ENCODE results near the gene JARID2.

JARID2 gene

GRCh38 chr6:15368873-15369272 lies 123.0 kb downstream of the JARID2 start:
- H2AFZ ChIP-seq (ENCODE audit: low read length): no peak overlapping the region
- no peaks in the 10 kb centered on the region for H3K9me3 ChIP-seq (ENCODE audit: low read length)
- H3K4me2 ChIP-seq (ENCODE audit: low read length): no peak overlapping the region
- H3K27me3 ChIP-seq (ENCODE audit: insufficient read depth, low read length): no peaks in the 10 kb centered on the region
- no peak overlapping the region for H3K4me3 ChIP-seq (ENCODE audit: low read depth, low read length, poor library complexity, severe bottlenecking)
- no peaks in the 10 kb centered on the region for H4K20me1 ChIP-seq (ENCODE audit: insufficient read depth, low read length)
- peaks cover 9% of the 10 kb centered on the region for H3K4me1 ChIP-seq (ENCODE audit: insufficient read depth, low read length, severe bottlenecking)
- no peaks in the 10 kb centered on the region for H3K9me2 ChIP-seq (ENCODE audit: low read depth, low read length)
- H3K36me3 ChIP-seq (ENCODE audit: insufficient read depth, low read length): no peaks in the 10 kb centered on the region
- TF ChIP-seq CTCF (IDR thresholded peaks at IDR 0.05; ENCODE audit: low read length): no peak
- TF ChIP-seq EZH2 (IDR thresholded peaks at IDR 0.05; ENCODE audit: borderline replicate concordance, low read length): no peak
- H3K79me2 ChIP-seq (ENCODE audit: insufficient read depth, low read length): no peaks in the 10 kb centered on the region
- no peak overlapping the region for H3K9ac ChIP-seq (ENCODE audit: low read length)
- no peaks in the 10 kb centered on the region for H3F3A ChIP-seq (ENCODE audit: insufficient read depth, low read length)
- H3K27ac ChIP-seq (ENCODE audit: low read depth, low read length, poor library complexity, severe bottlenecking): no peak overlapping the region

DNA sequence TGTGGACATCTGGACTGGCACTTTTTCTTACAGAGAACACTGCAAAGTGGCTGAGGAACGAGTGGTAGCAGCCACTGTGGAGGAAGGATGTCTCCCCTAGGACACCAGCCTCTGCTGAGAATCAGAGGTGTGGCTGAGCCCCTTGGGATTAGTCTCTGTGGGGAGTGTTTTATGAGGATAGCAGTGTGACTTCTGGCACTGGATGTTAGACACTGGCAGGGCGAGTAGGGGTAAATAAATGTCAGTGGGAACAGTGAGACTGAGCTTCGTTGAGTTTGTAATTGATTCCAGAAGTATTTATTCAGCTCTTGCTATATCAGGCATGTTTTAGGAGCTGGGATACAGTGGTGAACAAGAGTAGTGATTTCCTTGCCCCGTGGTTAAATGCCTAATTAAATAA lies 124.0 kb downstream of the JARID2 start:
- Histone ChIP-seq H3F3A (ENCODE audit: insufficient read depth, low read length) (no peaks in the 10 kb centered on the region), H3K27me3 (ENCODE audit: insufficient read depth, low read length) (no peaks in the 10 kb centered on the region), H3K9me2 (ENCODE audit: low read depth, low read length) (no peaks in the 10 kb centered on the region), H3K4me1 (ENCODE audit: insufficient read depth, low read length, severe bottlenecking) (peaks cover 9% of the 10 kb centered on the region), H3K79me2 (ENCODE audit: insufficient read depth, low read length) (no peaks in the 10 kb centered on the region), H3K4me2 (ENCODE audit: low read length) (no peak overlapping the region), H2AFZ (ENCODE audit: low read length) (no peak overlapping the region), H3K27ac (ENCODE audit: low read depth, low read length, poor library complexity, severe bottlenecking) (no peak overlapping the region), H4K20me1 (ENCODE audit: insufficient read depth, low read length) (no peaks in the 10 kb centered on the region), H3K9me3 (ENCODE audit: low read length) (no peaks in the 10 kb centered on the region), H3K4me3 (ENCODE audit: low read depth, low read length, poor library complexity, severe bottlenecking) (no peak overlapping the region), H3K36me3 (ENCODE audit: insufficient read depth, low read length) (no peaks in the 10 kb centered on the region), H3K9ac (ENCODE audit: low read length) (no peak overlapping the region)
- no peak for TF ChIP-seq CTCF (IDR thresholded peaks at IDR 0.05; ENCODE audit: low read length)

- no peaks in the 10 kb centered on the region for H4K20me1 ChIP-seq (ENCODE audit: insufficient read depth, low read length)
- no peaks in the 10 kb centered on the region for H3K27me3 ChIP-seq (ENCODE audit: insufficient read depth, low read length)
- no peak overlapping the region for H3K9ac ChIP-seq (ENCODE audit: low read length)
- no peaks in the 10 kb centered on the region for H3K4me1 ChIP-seq (ENCODE audit: insufficient read depth, low read length, severe bottlenecking)
- H3K27ac ChIP-seq (ENCODE audit: low read depth, low read length, poor library complexity, severe bottlenecking): no peak overlapping the region
- no peaks in the 10 kb centered on the region for H3K9me2 ChIP-seq (ENCODE audit: low read depth, low read length)
- H3K36me3 ChIP-seq (ENCODE audit: insufficient read depth, low read length): no peaks in the 10 kb centered on the region
- no peaks in the 10 kb centered on the region for H3K79me2 ChIP-seq (ENCODE audit: insufficient read depth, low read length)
- no peak overlapping the region for H3K4me3 ChIP-seq (ENCODE audit: low read depth, low read length, poor library complexity, severe bottlenecking)
- no peak overlapping the region for H2AFZ ChIP-seq (ENCODE audit: low read length)
- H3K9me3 ChIP-seq (ENCODE audit: low read length): no peaks in the 10 kb centered on the region
- no peaks in the 10 kb centered on the region for H3F3A ChIP-seq (ENCODE audit: insufficient read depth, low read length)
- TF ChIP-seq CTCF (IDR thresholded peaks at IDR 0.05; ENCODE audit: low read length) (no peak), EZH2 (IDR thresholded peaks at IDR 0.05; ENCODE audit: borderline replicate concordance, low read length) (no peak)
- no peak overlapping the region for H3K4me2 ChIP-seq (ENCODE audit: low read length)
Measured at GRCh38 chr6:15370733-15371671, 125.1 kb downstream of the JARID2 start.

Measured in OCI-LY1 (cell line).